ENCODE results near the gene CHI3L1. TPM values are rescaled to one million over a fixed set of nuclear protein-coding genes. Genes with fewer than 3 reads are reported as not detected.

Gene CHI3L1
- total RNA-seq, 1 experiment from 2014 or later = not detected

- H3K27me3 ChIP-seq (replicated peaks; ENCODE audit: insufficient read depth, low read depth, low read length, poor library complexity) = peaks cover 48% of the 10 kb centered on the region
- H3K27ac ChIP-seq (ENCODE audit: low read depth, low read length, poor library complexity, severe bottlenecking) = no peak overlapping the region
- H3K36me3 ChIP-seq (ENCODE audit: insufficient read depth, low read length, poor library complexity, severe bottlenecking) = no peaks in the 10 kb centered on the region
- peaks cover 9% of the 10 kb centered on the region for H3K9me3 ChIP-seq (ENCODE audit: low read depth, low read length, poor library complexity, severe bottlenecking)
- CTCF ChIA-PET = no interaction called here
- intact Hi-C loops (cut with micrococcal nuclease; ENCODE audit: unreplicated experiment) = no loop called here
- no peak for TF ChIP-seq EZH2 (IDR thresholded peaks at IDR 0.05; ENCODE audit: borderline replicate concordance, low read depth, low read length, poor library complexity, severe bottlenecking)
- no peak for TF ChIP-seq CTCF (conservative IDR thresholded peaks at IDR 0.05; ENCODE audit: low read depth, low read length)
- no TSS peak for BruUV-seq (replicated peaks)
- no peaks in the 10 kb centered on the region for H3K4me1 ChIP-seq (ENCODE audit: insufficient read depth, low read length, poor library complexity, severe bottlenecking)
- no peak overlapping the region for H3K4me3 ChIP-seq (ENCODE audit: low read depth, low read length, poor library complexity, severe bottlenecking)
- POLR2A ChIA-PET (ENCODE audit: low non-redundant PET) = no interaction called here
- no peak for DNase-seq (ENCODE audit: low spot score)
Observed at GRCh38 chr1:203161703-203162102, 24.8 kb downstream of the CHI3L1 start.

- TF ChIP-seq CTCF (conservative IDR thresholded peaks at IDR 0.05; ENCODE audit: low read depth, low read length) (no peak), EZH2 (IDR thresholded peaks at IDR 0.05; ENCODE audit: borderline replicate concordance, low read depth, low read length, poor library complexity, severe bottlenecking) (no peak)
- intact Hi-C loops (cut with micrococcal nuclease; ENCODE audit: unreplicated experiment) = no loop called here
- no TSS peak for BruUV-seq (replicated peaks)
Observed at GRCh38 chr1:203161175-203161574, 25.3 kb downstream of the CHI3L1 start.

GRCh38 chr1:203159844-203160243, 26.7 kb downstream of the CHI3L1 start:
- intact Hi-C loops (cut with micrococcal nuclease; ENCODE audit: unreplicated experiment) = no loop called here
- CTCF ChIA-PET = no interaction called here

More at GRCh38 chr1:203161175-203161574, 25.3 kb downstream of the CHI3L1 start:
- Histone ChIP-seq H3K27me3 (replicated peaks; ENCODE audit: insufficient read depth, low read depth, low read length, poor library complexity) (peaks cover 50% of the 10 kb centered on the region), H3K4me1 (ENCODE audit: insufficient read depth, low read length, poor library complexity, severe bottlenecking) (no peaks in the 10 kb centered on the region), H3K27ac (ENCODE audit: low read depth, low read length, poor library complexity, severe bottlenecking) (no peak overlapping the region), H3K4me3 (ENCODE audit: low read depth, low read length, poor library complexity, severe bottlenecking) (no peak overlapping the region), H3K36me3 (ENCODE audit: insufficient read depth, low read length, poor library complexity, severe bottlenecking) (no peaks in the 10 kb centered on the region), H3K9me3 (ENCODE audit: low read depth, low read length, poor library complexity, severe bottlenecking) (peaks cover 9% of the 10 kb centered on the region)
- POLR2A ChIA-PET (ENCODE audit: low non-redundant PET) = no interaction called here
- CTCF ChIA-PET = no interaction called here
- DNase-seq (ENCODE audit: low spot score) = no peak

More at GRCh38 chr1:203159844-203160243, 26.7 kb downstream of the CHI3L1 start:
- no peak overlapping the region for H3K27ac ChIP-seq (ENCODE audit: low read depth, low read length, poor library complexity, severe bottlenecking)
- DNase-seq (ENCODE audit: low spot score) = no peak
- no peak overlapping the region for H3K4me3 ChIP-seq (ENCODE audit: low read depth, low read length, poor library complexity, severe bottlenecking)
- POLR2A ChIA-PET (ENCODE audit: low non-redundant PET) = no interaction called here
- H3K27me3 ChIP-seq (replicated peaks; ENCODE audit: insufficient read depth, low read depth, low read length, poor library complexity) = peaks cover 56% of the 10 kb centered on the region
- BruUV-seq (replicated peaks) = no TSS peak
- H3K4me1 ChIP-seq (ENCODE audit: insufficient read depth, low read length, poor library complexity, severe bottlenecking) = no peaks in the 10 kb centered on the region
- TF ChIP-seq EZH2 (IDR thresholded peaks at IDR 0.05; ENCODE audit: borderline replicate concordance, low read depth, low read length, poor library complexity, severe bottlenecking) (no peak), CTCF (conservative IDR thresholded peaks at IDR 0.05; ENCODE audit: low read depth, low read length) (no peak)
- H3K9me3 ChIP-seq (ENCODE audit: low read depth, low read length, poor library complexity, severe bottlenecking) = peaks cover 9% of the 10 kb centered on the region
- no peaks in the 10 kb centered on the region for H3K36me3 ChIP-seq (ENCODE audit: insufficient read depth, low read length, poor library complexity, severe bottlenecking)
